Colonic mucosa (tissue), 4 donors: Measurements from ENCODE around the gene PRRG2. TPM values are rescaled to one million over a fixed set of nuclear protein-coding genes. Genes with fewer than 3 reads are reported as not detected.

ENCODE experiments used
- DNase-seq: peaks from one replicate; pipeline ENCODE4 v3.0.0-alpha.2; 2020
- H3K27ac ChIP-seq: fragments of 200-600 bp; one replicate; pipeline ENCODE4 v1.8.0; 2021
- H3K27me3 ChIP-seq: fragments of 200-600 bp; one replicate; pipeline ENCODE4 v1.8.0; 2021
- H3K36me3 ChIP-seq: fragments of 200-600 bp; one replicate; pipeline ENCODE4 v1.8.0; 2021
- H3K4me1 ChIP-seq: fragments of 200-600 bp; one replicate; pipeline ENCODE4 v1.8.0; 2021; ENCODE audit warnings: mild to moderate bottlenecking
- H3K4me3 ChIP-seq: fragments of 200-600 bp; one replicate; pipeline ENCODE4 v1.8.0; 2021
- H3K9ac ChIP-seq, 2 donors: one replicate each; pipeline ENCODE4 v1.7.0; 2013; ENCODE audit warnings: control low read depth in 2 of 2, low read depth in 2 of 2, low read length in 2 of 2
- H3K9me3 ChIP-seq: fragments of 200-600 bp; one replicate; pipeline ENCODE4 v1.8.0; 2021
- CTCF ChIP-seq: fragments of 200-600 bp; IDR thresholded peaks from one replicate; pipeline ENCODE4 v1.8.0; 2022; ENCODE audit warnings: antibody characterized with exemption, mild to moderate bottlenecking
- intact Hi-C: fragments of 100-400 bp; cut with DNase I; formaldehyde crosslinking; loops from one replicate; pipeline ENCODE4 v1.14.1; 2022
- total RNA-seq, 2 donors: library from RNA; stranded (reverse); fragmentation: NEBNext Ultra II Directional in 1 of 2; extraction: Animal tissue kit (Norgen Biotek cat#: 25700) in 1 of 2; gene quantifications; one replicate each; pipeline ENCODE4 v1.2.1, GENCODE V29; 2021
- donor health status: healthy.
- donor health status: DM: no; HTN: no; CAD: no.
- donor health status: DM: no; HTN: no; CAD: no.

PRRG2 gene
- total RNA-seq, 2 donors from 2014 or later: 16.2 to 20.2 TPM

- no peak overlapping the region for H3K4me3 ChIP-seq
- peak overlapping the region in 1 of 2 donors; percentile 46 for H3K9ac ChIP-seq
- TF ChIP-seq CTCF: peak; percentile 84
- H3K9me3 ChIP-seq: no peaks in the 10 kb centered on the region
- peaks cover 3% of the 10 kb centered on the region for H3K36me3 ChIP-seq
- peak overlapping the region; percentile 51 for H3K27ac ChIP-seq
- H3K27me3 ChIP-seq: no peaks in the 10 kb centered on the region
- intact Hi-C loops: loop anchor here (2.0 kb wide), 1 partner anchor 44 kb away; no protein-coding TSS in a partner anchor
- peak; percentile 94 for DNase-seq
- peaks cover 10% of the 10 kb centered on the region for H3K4me1 ChIP-seq
Measured at GRCh38 chr19:49546825-49547565, 34.1 kb upstream of the PRRG2 start.

GRCh38 chr19:49549045-49549444 lies 32.1 kb upstream of the PRRG2 start:
- H3K9me3 ChIP-seq: no peaks in the 10 kb centered on the region
- TF ChIP-seq CTCF: no peak
- no peaks in the 10 kb centered on the region for H3K27me3 ChIP-seq
- H3K36me3 ChIP-seq: no peaks in the 10 kb centered on the region
- intact Hi-C loops: no loop called here
- H3K9ac ChIP-seq: peak overlapping the region in 1 of 2 donors; percentile 66
- peaks cover 14% of the 10 kb centered on the region for H3K4me1 ChIP-seq
- H3K4me3 ChIP-seq: no peak overlapping the region
- DNase-seq: peak; percentile 70
- H3K27ac ChIP-seq: peak overlapping the region; percentile 76

- H3K4me1 ChIP-seq: peaks cover 18% of the 10 kb centered on the region
- H3K4me3 ChIP-seq: no peak overlapping the region
- peak overlapping the region; percentile 83 for H3K27ac ChIP-seq
- no peaks in the 10 kb centered on the region for H3K9me3 ChIP-seq
- H3K27me3 ChIP-seq: no peaks in the 10 kb centered on the region
- no peak for DNase-seq
- H3K36me3 ChIP-seq: no peaks in the 10 kb centered on the region
- H3K9ac ChIP-seq: no peak overlapping the region
- intact Hi-C loops: no loop called here
- no peak for TF ChIP-seq CTCF
Measured at GRCh38 chr19:49551531-49551930, 29.6 kb upstream of the PRRG2 start.

GRCh38 chr19:49552749-49553148 lies 28.4 kb upstream of the PRRG2 start:
- intact Hi-C loops: no loop called here
- no peaks in the 10 kb centered on the region for H3K36me3 ChIP-seq
- H3K4me1 ChIP-seq: peaks cover 10% of the 10 kb centered on the region
- H3K27me3 ChIP-seq: no peaks in the 10 kb centered on the region
- DNase-seq: no peak
- no peaks in the 10 kb centered on the region for H3K9me3 ChIP-seq
- no peak for TF ChIP-seq CTCF
- H3K4me3 ChIP-seq: no peak overlapping the region
- H3K9ac ChIP-seq: peak overlapping the region in 1 of 2 donors; percentile 71
- H3K27ac ChIP-seq: peak overlapping the region; percentile 83

GRCh38 chr19:49553451-49554271 lies 27.5 kb upstream of the PRRG2 start:
- H3K9ac ChIP-seq: peak overlapping the region; percentile 26 to 49
- DNase-seq: peak; percentile 77

More at GRCh38 chr19:49553451-49554271, 27.5 kb upstream of the PRRG2 start:
- intact Hi-C loops: no loop called here
- H3K36me3 ChIP-seq: no peaks in the 10 kb centered on the region
- no peak overlapping the region for H3K4me3 ChIP-seq
- TF ChIP-seq CTCF: no peak
- peaks cover 9% of the 10 kb centered on the region for H3K4me1 ChIP-seq
- H3K9me3 ChIP-seq: no peaks in the 10 kb centered on the region
- H3K27me3 ChIP-seq: no peaks in the 10 kb centered on the region
- H3K27ac ChIP-seq: peak overlapping the region; percentile 83
